Activated CD8-positive, alpha-beta T cell treated with anti-CD3 and anti-CD28 coated beads, Interleukin-2, amount 10 ng/mL, durations not matched to agents 7 days and 5 days (primary cell): Measurements from ENCODE around the gene SLC33A1. TPM values are rescaled to one million over a fixed set of nuclear protein-coding genes. Genes with fewer than 3 reads are reported as not detected.

Experiments used
- ATAC-seq: fragments of 150-1000 bp; cut with Tn5 transposase; one replicate; pipeline ENCODE4 v1.10.0; 2021; ENCODE audit warnings: moderate library complexity
- CTCF ChIA-PET: fragments of 350-600 bp; sonication (Branson Sonifier 250); formaldehyde crosslinking; loops from one replicate; lab custom pipeline; 2021; ENCODE audit warnings: antibody characterized with exemption; lab: Charles Lee
- POLR2A ChIA-PET: fragments of 350-600 bp; sonication (Branson Sonifier 250); formaldehyde crosslinking; loops from one replicate; lab custom pipeline; 2021; ENCODE audit warnings: antibody characterized with exemption; lab: Charles Lee
- DNase-seq: peaks from one replicate; pipeline ENCODE4 v3.0.0-alpha.2; 2020
- H3K27ac Mint-ChIP-seq: one replicate; pipeline ENCODE4 v1.8.0; 2021; ENCODE audit warnings: mild to moderate bottlenecking, mixed read lengths
- H3K27me3 Mint-ChIP-seq: one replicate; pipeline ENCODE4 v1.8.0; 2021; ENCODE audit warnings: low read depth, mixed read lengths
- H3K36me3 Mint-ChIP-seq: one replicate; pipeline ENCODE4 v1.8.0; 2021; ENCODE audit warnings: low read depth, mixed read lengths
- H3K4me1 Mint-ChIP-seq: one replicate; pipeline ENCODE4 v1.8.0; 2021; ENCODE audit warnings: low read depth, mixed read lengths
- H3K4me3 Mint-ChIP-seq: one replicate; pipeline ENCODE4 v1.8.0; 2021; ENCODE audit warnings: mild to moderate bottlenecking, mixed read lengths
- H3K9me3 Mint-ChIP-seq: one replicate; pipeline ENCODE4 v1.8.0; 2022; ENCODE audit warnings: mixed read lengths; ENCODE audit not compliant: insufficient read depth
- total RNA-seq, 2 experiments: library from RNA; stranded (reverse); gene quantifications; one replicate each; pipeline ENCODE4 v1.2.3, GENCODE V29; 2021

Gene SLC33A1
- total RNA-seq, 2 experiments from 2014 or later = 20.0 to 20.2 TPM

DNA sequence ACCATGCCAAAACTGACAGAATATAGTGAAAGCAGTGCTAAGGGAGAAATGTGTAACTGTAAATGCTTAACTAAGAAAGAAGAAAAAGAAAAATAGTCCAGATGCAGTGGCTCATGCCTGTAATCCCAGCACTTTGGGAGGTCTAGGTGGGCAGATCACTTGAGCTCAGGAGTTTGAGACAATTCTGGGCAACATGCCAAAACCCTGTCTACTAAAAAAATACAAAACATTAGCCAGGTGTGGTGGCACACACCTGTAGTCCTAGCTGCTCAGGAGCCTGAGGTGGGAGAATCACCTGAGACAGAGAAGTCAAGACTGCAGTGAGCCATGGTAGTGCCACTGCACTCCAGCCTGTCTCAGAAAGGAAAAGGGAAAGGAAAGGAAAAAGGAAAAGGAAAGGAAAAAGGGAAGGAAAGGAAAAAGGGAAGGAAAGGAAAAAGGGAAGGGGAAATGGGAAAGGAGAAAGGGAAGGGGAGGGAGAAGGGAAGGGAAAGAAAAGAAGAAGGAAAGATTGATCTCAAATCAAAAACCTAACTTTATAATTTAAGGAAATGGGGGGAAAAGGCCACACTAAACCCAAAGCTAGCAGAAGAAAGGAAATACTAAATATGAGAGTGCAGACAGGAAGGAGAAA is 68.4 kb downstream of the SLC33A1 start:
- ATAC-seq (no peak), DNase-seq (no peak)
- H3K4me1 Mint-ChIP-seq = peaks cover 8% of the 10 kb centered on the region
- H3K27me3 Mint-ChIP-seq = no peaks in the 10 kb centered on the region
- POLR2A ChIA-PET = no interaction called here
- CTCF ChIA-PET = interaction anchor here (1.2 kb wide), 1 partner anchor 20 kb away, joined by 3 read pairs; the partner anchor contains the start of gene C3orf33
- no peak overlapping the region for H3K27ac Mint-ChIP-seq
- peaks cover 8% of the 10 kb centered on the region for H3K9me3 Mint-ChIP-seq
- H3K36me3 Mint-ChIP-seq = peaks cover 7% of the 10 kb centered on the region
- H3K4me3 Mint-ChIP-seq = no peak overlapping the region

- CTCF ChIA-PET = no interaction called here
Measured at GRCh38 chr3:155782390-155782953, 71.8 kb downstream of the SLC33A1 start.

DNA sequence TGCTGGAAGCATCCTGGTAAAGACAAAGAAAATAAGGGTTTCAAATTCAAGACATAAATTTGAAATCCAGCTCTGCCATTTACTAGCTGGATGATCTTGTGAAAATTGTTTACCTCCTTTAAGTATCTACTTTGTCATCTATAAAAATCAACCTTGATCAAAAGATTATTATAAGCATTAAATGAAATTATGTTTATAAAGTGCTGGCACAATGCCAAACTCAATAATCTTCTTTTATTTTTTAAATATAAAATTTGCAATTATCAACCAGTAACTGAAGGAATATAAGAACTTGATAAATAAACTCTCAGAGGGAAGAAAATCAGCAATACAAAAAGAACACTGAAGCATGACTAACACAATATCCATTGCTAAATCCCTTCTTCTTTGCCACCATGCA is 73.9 kb downstream of the SLC33A1 start:
- no peak for ATAC-seq
- DNase-seq = no peak
- H3K27ac Mint-ChIP-seq = no peak overlapping the region
- ChIA-PET POLR2A (no interaction called here), CTCF (interaction anchor here (1.9 kb wide), 1 partner anchor 26 kb away, joined by 8 read pairs; the partner anchor contains the start of gene C3orf33)
- H3K27me3 Mint-ChIP-seq = no peaks in the 10 kb centered on the region
- H3K4me3 Mint-ChIP-seq = no peak overlapping the region
- no peaks in the 10 kb centered on the region for H3K4me1 Mint-ChIP-seq
- peaks cover 7% of the 10 kb centered on the region for H3K36me3 Mint-ChIP-seq
- H3K9me3 Mint-ChIP-seq = peaks cover 8% of the 10 kb centered on the region

More at GRCh38 chr3:155782390-155782953, 71.8 kb downstream of the SLC33A1 start:
- no peak for DNase-seq
- Mint-ChIP-seq H3K4me1 (peaks cover 8% of the 10 kb centered on the region), H3K9me3 (peaks cover 8% of the 10 kb centered on the region), H3K27me3 (no peaks in the 10 kb centered on the region), H3K27ac (no peak overlapping the region), H3K4me3 (no peak overlapping the region), H3K36me3 (peaks cover 7% of the 10 kb centered on the region)
- POLR2A ChIA-PET = no interaction called here
- ATAC-seq = no peak

- POLR2A ChIA-PET = no interaction called here
- DNase-seq (no peak), ATAC-seq (no peak)
- Mint-ChIP-seq H3K4me1 (no peaks in the 10 kb centered on the region), H3K27me3 (no peaks in the 10 kb centered on the region), H3K27ac (no peak overlapping the region), H3K36me3 (peaks cover 5% of the 10 kb centered on the region), H3K4me3 (no peak overlapping the region), H3K9me3 (peaks cover 8% of the 10 kb centered on the region)
- CTCF ChIA-PET = no interaction called here
Measured at GRCh38 chr3:155778462-155778861, 75.8 kb downstream of the SLC33A1 start.

GRCh38 chr3:155772801-155773200 is 81.4 kb downstream of the SLC33A1 start:
- ChIA-PET CTCF (interaction anchor here (4.4 kb wide), 1 partner anchor 33 kb away, joined by 19 read pairs; the partner anchor contains the start of gene C3orf33), POLR2A (no interaction called here)
- DNase-seq (no peak), ATAC-seq (no peak)
- Mint-ChIP-seq H3K9me3 (peaks cover 4% of the 10 kb centered on the region), H3K27ac (no peak overlapping the region), H3K27me3 (no peaks in the 10 kb centered on the region), H3K4me3 (no peak overlapping the region), H3K4me1 (no peaks in the 10 kb centered on the region), H3K36me3 (no peaks in the 10 kb centered on the region)

- Mint-ChIP-seq H3K9me3 (peaks cover 4% of the 10 kb centered on the region), H3K36me3 (no peaks in the 10 kb centered on the region), H3K27ac (no peak overlapping the region), H3K4me1 (no peaks in the 10 kb centered on the region), H3K4me3 (no peak overlapping the region), H3K27me3 (no peaks in the 10 kb centered on the region)
- DNase-seq (no peak), ATAC-seq (no peak)
- ChIA-PET POLR2A (no interaction called here), CTCF (no interaction called here)
Measured at GRCh38 chr3:155771126-155771525, 83.1 kb downstream of the SLC33A1 start.

Other genes starting within 250 kb of the SLC33A1 start
- 1 to 10 TPM; 2.0 to 2.4 TPM for gene PLCH1, start 109.4 kb downstream of the SLC33A1 start, total RNA-seq
- 1 to 10 TPM in 1 of 2 experiments, under 1 TPM in 1; 0.60 to 1.3 TPM for gene C3orf33, start 48.1 kb downstream of the SLC33A1 start, total RNA-seq
- 100 to 1,000 TPM; 102 to 109 TPM for gene GMPS, start 16.2 kb upstream of the SLC33A1 start, total RNA-seq